Measurements from ENCODE around the gene MARCHF3. TPM values are rescaled to one million over a fixed set of nuclear protein-coding genes. Genes with fewer than 3 reads are reported as not detected.
"Not testable (repeated sequence)": the region's sequence is repeated elsewhere in the genome, so short reads cannot be mapped to it uniquely, and the experiment has no call there.

MARCHF3 gene
- total RNA-seq, 1 donor, result 13.7 TPM

- no peak for DNase-seq (ENCODE audit: low read depth in 2 of 3, low spot score in 2 of 3)
These were observed 175.7 kb downstream of the MARCHF3 start for GRCh38 chr5:126854526-126855110.

GRCh38 chr5:126853541-126854307, 176.6 kb downstream of the MARCHF3 start:
- DNase-seq (ENCODE audit: low read depth in 2 of 3, low spot score in 2 of 3), result not testable (repeated sequence)

GRCh38 chr5:126852841-126853271, 177.5 kb downstream of the MARCHF3 start:
- no peak for DNase-seq (ENCODE audit: low read depth in 2 of 3, low spot score in 2 of 3)

- no peak for DNase-seq (ENCODE audit: low read depth in 2 of 3, low spot score in 2 of 3)
These were observed 178.2 kb downstream of the MARCHF3 start for GRCh38 chr5:126852091-126852571.

- no peak for DNase-seq (ENCODE audit: low read depth in 2 of 3, low spot score in 2 of 3)
These were observed 178.8 kb downstream of the MARCHF3 start for GRCh38 chr5:126851501-126852011.

GRCh38 chr5:126849101-126849678, 181.2 kb downstream of the MARCHF3 start:
- no peak for DNase-seq (ENCODE audit: low read depth in 2 of 3, low spot score in 2 of 3)

GRCh38 chr5:126848253-126848652, 182.1 kb downstream of the MARCHF3 start:
- no peak for DNase-seq (ENCODE audit: low read depth in 2 of 3, low spot score in 2 of 3)

GRCh38 chr5:126847826-126848251, 182.5 kb downstream of the MARCHF3 start:
- no peak for DNase-seq (ENCODE audit: low read depth in 2 of 3, low spot score in 2 of 3)

- no peak for DNase-seq (ENCODE audit: low read depth in 2 of 3, low spot score in 2 of 3)
These were observed 182.9 kb downstream of the MARCHF3 start for GRCh38 chr5:126847456-126847820.

- no peak for DNase-seq (ENCODE audit: low read depth in 2 of 3, low spot score in 2 of 3)
These were observed 183.5 kb downstream of the MARCHF3 start for GRCh38 chr5:126846744-126847455.

- DNase-seq (ENCODE audit: low read depth in 2 of 3, low spot score in 2 of 3), result peak in 1 of 3 donors; percentile 23
These were observed 184.0 kb downstream of the MARCHF3 start for GRCh38 chr5:126846344-126846743.

- DNase-seq (ENCODE audit: low read depth in 2 of 3, low spot score in 2 of 3), result peak in 2 of 3 donors; percentile 59 to 79
These were observed 184.8 kb downstream of the MARCHF3 start for GRCh38 chr5:126845470-126846070.

GRCh38 chr5:126843375-126843774, 187.0 kb downstream of the MARCHF3 start:
- DNase-seq (ENCODE audit: low read depth in 2 of 3, low spot score in 2 of 3), result not testable (repeated sequence)

- DNase-seq (ENCODE audit: low read depth in 2 of 3, low spot score in 2 of 3), result not testable (repeated sequence)
These were observed 191.0 kb downstream of the MARCHF3 start for GRCh38 chr5:126839407-126839806.

GRCh38 chr5:126837906-126838539, 192.3 kb downstream of the MARCHF3 start:
- DNase-seq (ENCODE audit: low read depth in 2 of 3, low spot score in 2 of 3), result peak in 1 of 3 donors; percentile 52

GRCh38 chr5:126837242-126837641, 193.1 kb downstream of the MARCHF3 start:
- DNase-seq (ENCODE audit: low read depth in 2 of 3, low spot score in 2 of 3), result no peak

- DNase-seq (ENCODE audit: low read depth in 2 of 3, low spot score in 2 of 3), result no peak
These were observed 193.6 kb downstream of the MARCHF3 start for GRCh38 chr5:126836778-126837177.

GRCh38 chr5:126831156-126831555, 199.2 kb downstream of the MARCHF3 start:
- no peak for DNase-seq (ENCODE audit: low read depth in 2 of 3, low spot score in 2 of 3)

- no peak for DNase-seq (ENCODE audit: low read depth in 2 of 3, low spot score in 2 of 3)
These were observed 200.3 kb downstream of the MARCHF3 start for GRCh38 chr5:126830061-126830460.

GRCh38 chr5:126829098-126829497, 201.3 kb downstream of the MARCHF3 start:
- DNase-seq (ENCODE audit: low read depth in 2 of 3, low spot score in 2 of 3), result no peak
